T-helper 2 cell treated with Interferon-gamma antibody and Interleukin-4, amounts not matched to agents 100 ng/mL and 5 ng/mL, for 36 hours (primary cell): Measurements from ENCODE around the gene LIN7A. TPM values are rescaled to one million over a fixed set of nuclear protein-coding genes. Genes with fewer than 3 reads are reported as not detected.
"Not testable (repeated sequence)": the region's sequence is repeated elsewhere in the genome, so short reads cannot be mapped to it uniquely, and the experiment has no call there.

ENCODE experiments used
- intact Hi-C: fragments of 100-400 bp; cut with micrococcal nuclease; formaldehyde crosslinking; loops from one replicate; pipeline ENCODE4 v1.15.1; 2023
- total RNA-seq: library from RNA; stranded (reverse); gene quantifications from 2 replicates; pipeline ENCODE4 v1.2.3, GENCODE V29; 2022

Gene LIN7A
- total RNA-seq, 1 donor from 2014 or later, result 0.18 TPM

DNA sequence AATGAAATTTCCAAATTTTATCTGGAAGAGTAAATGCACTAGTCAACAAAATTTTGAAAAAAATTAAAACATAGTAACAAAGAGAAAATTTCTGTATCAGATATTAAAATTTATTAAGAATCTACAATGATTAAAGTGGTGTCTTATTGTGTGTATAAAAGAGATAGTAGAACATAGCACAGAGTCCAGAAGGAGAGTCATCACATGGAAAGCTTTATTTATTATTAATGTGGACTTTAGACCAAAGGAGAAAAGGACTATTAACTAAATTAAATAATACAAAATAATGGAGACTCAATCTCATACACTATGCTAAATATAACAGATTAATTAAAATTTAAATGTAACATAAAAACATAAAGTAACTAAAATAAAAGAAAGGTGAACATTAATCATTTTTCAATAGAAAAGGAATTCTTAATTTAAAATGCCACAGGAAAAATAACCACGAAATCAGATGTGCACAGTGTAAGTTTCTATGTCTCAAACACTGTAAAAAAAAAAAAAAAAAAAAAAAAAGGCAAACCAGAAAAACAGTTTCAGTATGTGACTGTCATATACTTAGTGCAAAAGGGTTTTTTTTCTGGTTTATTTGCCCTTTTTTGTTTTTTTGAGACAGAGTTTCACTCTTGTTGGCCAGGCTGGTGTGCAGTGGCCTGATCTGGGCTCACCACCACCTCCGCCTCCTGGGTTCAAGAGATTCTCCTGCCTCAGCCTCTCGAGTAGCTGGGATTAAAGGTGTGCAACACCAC, 125.6 kb downstream of the LIN7A start:
- intact Hi-C loops, result no loop called here

DNA sequence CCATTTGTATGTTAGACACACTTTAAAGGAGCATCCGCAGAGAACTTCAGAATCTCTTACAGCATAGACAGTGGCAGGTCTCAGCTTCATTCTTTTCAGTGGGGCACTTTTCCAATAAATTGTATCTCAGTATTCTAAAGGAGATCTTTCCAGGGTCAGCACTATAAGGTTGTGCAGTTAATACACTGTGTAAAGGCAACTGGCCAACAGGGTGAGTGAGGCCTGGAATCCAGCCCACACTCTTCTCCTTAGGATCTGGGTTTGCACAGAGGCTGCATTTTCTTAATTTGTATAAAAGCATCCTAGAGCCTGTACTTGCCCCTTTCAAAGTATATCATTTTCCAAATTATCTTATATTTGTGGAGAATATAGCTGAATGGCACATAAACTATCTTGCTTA, 126.9 kb downstream of the LIN7A start:
- intact Hi-C loops, result no loop called here

DNA sequence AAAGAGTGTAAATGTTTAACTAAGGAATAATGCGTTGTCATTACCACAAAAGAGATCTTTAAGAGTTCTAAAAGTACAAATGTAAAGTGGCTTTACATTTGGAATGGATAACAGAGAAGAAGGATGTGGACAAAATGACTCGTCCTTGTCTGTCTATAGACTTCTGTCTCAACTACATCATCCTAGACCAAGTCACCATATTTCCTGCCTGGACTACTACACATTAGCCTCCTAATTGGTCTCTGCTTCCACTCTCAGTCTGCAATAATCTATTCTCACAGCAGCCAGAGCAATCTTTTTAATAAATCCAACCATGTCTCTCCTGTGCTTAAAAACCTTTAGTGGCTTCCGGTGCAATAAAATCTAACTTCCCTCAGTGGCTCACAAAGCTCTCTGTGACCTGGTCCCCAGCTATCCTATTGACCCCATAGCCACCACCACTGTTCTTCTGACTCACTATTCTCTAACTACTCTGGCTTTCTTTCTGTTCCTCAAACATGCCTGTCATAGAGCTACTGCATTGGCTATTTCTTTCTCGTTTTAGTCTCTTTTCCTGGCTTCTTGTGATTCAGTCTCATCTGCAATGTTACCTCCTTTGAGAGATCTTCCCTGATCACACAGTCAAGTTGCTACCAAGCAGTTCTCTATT, 130.0 kb downstream of the LIN7A start:
- intact Hi-C loops, result no loop called here

DNA sequence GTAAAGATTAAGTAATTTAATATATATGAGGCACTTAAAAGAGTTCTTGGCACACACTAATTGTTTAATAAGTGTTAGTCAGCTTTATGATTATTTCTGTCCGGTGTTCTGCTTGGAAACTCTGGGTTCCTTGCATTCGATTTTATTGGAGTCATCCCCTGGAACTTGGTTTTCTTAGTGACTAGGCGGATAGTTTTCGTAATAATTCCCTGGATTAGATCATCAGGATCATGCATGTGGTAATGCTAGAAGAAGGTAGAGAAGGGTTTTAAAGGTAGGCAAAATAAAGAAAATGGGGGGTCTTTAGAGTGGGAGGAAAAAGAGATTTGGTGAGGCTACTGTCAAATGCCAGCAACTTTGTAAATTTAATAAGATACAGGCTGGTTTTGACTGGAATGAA, 132.6 kb downstream of the LIN7A start:
- intact Hi-C loops, result no loop called here

DNA sequence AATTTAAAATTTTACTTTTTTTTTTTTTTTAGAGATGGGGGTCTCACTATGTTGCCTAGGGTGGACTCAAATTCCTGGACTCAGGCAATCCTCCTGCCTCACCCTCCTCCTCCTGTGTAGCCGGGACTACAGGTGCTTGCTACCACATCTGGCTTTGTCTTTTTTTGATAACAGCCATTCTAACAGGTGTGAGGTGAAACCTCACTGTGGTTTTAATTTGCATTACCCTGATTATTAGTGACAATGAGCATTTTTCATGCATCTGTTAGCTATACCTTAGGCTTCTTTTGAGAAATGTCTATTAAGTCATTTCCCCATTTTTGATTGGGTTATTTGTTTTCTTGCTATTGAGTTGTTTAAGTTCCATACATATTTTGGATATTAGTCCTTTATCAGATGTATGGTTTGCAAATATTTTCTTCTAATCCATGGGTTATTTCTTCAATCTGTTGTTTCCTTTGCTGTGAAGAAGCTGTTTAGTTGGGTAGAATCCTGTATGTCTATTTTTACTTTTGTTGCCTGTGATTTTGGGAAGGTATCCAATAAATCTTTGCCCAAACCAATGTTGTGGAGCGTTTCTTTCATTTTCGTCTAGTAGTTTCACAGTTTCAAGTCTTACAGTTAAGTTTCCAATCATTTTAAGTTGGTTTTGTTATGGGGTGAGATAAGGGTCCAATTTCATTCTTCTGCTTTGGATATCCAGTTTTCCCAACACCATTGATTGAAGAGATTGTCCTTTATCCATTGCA, 134.9 kb downstream of the LIN7A start:
- intact Hi-C loops, result no loop called here

DNA sequence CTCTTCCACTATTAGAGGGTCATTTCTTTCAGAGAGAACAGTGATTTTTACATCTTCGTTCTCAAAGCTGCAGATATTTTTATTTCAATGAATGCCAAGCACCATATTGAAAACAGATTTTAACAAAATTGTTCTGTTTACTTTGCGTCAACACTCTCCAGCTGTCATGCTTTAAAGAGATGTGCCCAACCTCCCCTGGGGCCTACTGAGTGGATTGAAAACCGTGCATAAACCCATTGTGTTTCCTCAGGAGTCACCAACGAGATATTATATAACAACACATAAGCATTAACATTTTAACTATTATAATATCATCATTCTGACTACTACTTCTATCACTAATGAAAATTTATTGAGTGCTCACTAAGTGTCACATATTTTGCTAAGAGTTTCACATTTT, 139.5 kb downstream of the LIN7A start:
- intact Hi-C loops, result no loop called here

DNA sequence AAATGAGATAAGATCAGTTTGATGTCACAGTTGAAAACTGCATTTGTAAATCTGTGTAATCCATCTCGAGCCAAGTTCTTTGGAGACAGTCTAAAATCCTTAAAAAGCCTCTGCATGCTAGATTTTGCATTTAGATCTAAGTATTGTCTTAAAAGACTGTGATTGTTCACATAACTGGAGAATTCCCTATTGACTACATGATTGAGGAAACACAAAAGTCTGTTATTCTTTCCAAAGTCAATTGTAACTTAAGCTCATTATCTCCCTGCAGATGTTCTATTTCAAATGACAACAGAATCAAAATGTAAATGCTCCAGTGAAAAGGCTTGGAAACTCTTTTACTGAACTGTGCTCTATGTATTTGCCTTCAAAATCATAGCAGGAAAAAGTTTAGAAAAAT, 143.2 kb downstream of the LIN7A start:
- intact Hi-C loops, result no loop called here

DNA sequence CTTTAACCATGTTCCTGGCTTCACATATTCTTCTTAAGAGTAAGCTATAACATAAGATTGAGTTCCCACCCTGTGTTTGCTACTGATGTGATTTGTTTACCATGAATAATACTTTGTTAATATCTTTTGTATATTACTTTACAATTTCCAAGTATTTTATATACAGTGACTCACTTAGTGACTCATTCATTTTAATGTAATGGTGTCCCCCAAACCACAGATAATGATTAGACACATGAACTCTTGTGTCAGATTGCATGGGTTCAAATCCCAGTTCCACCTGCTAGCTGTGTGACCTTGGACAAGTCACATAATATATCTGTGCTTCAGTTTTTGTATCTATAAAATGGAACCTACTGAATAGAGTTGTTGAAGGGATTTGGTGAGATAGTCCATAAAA, 144.9 kb downstream of the LIN7A start:
- intact Hi-C loops, result no loop called here

DNA sequence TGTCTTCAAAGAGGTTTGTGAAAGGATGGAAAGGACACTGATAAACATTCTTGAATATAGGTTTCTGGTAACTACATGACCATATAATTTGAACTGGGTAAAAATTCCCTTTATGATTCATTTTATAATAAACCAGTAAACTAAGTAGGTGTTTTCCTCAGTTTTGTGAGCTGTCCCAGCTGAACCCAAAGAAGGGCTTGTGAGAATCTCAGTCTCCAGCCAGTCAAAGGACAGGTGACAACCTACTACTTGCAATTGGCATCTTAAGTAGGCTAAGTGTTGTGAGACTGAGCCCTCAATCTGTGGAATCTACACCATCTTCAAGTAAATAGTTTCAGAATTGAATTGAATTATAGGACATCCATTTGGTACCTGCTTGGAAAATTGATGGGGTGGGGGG, 145.9 kb downstream of the LIN7A start:
- intact Hi-C loops, result no loop called here

DNA sequence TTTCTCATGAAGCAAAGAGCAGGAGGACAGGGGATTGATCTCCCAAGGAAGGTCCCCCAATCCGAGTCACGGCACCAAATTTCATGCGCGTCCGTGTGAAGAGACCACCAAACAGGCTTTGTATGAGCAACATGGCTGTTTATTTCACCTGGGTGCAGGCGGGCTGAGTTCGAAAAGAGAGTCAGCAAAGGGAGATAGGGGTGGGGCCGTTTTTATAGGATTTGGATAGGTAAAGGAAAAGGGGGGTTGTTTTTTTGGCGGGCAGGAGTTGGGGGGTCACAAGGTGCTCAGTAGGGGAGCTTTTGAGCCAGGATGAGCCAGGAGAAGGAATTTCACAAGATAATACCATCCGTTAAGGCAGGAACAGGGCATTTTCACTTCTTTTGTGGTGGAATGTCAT, 149.3 kb downstream of the LIN7A start:
- intact Hi-C loops, result not testable (repeated sequence)

DNA sequence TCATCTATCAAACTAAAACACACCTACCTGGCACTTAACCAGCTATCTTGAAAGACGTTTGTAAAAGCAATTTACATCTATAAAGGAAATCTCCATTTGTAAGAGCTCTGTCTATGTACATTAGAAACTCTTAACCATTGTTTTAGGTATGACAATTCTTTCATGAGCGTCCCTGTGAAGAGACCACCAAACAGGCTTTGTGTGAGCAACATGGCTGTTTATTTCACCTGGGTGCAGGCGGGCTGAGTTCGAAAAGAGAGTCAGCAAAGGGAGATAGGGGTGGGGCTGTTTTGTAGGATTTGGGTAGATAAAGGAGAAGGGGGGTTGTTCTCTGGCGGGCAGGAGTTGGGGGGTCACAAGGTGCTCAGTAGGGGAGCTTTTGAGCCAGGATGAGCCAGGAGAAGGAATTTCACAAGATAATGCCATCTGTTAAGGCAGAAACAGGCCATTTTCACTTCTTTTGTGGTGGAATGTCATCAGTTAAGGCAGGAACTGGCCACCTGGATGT, 154.7 kb downstream of the LIN7A start:
- intact Hi-C loops, result not testable (repeated sequence)

DNA sequence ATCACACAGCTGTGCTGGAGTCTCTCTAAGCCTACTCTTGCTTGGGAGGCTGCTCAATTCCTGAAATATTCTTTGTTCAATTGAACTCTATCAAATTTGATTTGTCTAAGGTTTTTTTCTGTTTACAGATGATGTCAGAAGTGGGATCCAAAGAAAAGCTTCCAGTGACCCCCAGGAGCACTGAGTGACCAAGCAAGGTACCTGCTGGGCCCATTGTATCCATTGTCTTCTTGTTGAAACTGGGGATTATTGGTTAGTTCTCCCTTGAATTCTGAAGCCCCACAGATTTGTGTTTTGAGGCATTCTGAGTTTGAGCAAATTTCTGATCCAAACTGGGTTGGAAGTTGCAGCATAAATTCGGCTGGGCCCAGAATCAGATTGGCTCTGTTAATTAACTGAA, 156.4 kb downstream of the LIN7A start:
- intact Hi-C loops, result no loop called here

DNA sequence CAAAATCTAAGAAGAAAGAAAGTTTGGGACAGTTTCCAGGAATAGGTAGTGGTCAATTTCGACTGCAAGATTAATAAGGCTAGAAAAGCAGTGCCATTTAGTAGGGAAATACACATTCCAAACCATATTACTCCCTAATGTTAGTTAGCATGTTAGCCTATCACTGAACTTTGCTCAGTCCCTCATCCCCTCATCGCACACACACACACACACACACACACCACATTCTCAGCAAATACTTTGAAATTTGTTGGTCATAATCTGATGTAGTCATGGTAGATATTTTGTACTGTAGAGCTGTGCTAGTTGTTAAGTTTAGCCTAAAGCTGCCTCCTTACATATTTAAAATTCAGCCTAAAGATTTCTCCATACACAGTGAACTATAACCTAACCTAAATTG, 157.0 kb downstream of the LIN7A start:
- intact Hi-C loops, result no loop called here

DNA sequence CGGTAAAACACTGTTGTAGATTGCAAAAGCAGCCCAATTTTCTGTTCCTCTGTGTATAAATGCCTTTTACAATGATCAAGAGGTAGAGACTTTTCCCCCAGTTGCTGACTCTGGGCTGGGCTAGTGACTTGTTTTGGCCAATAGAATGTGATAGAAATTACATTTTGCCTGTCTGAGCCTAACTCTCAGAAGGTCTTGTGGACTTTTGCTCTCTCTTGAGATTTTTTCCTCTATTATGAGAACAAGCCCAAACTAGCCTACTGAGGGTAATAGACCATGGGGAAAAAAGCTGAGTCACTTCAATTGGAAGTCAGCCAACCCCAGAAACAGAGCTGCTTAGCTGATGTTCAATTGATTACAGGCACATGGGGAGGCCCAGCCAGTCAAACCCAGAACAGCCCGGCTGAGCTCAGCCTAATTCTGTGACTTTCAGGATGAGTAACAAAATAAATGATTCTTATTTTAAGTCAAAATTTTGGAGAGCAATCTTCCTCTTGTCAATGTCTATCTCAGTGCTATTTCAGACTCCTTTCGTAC, 159.7 kb downstream of the LIN7A start:
- intact Hi-C loops, result no loop called here

DNA sequence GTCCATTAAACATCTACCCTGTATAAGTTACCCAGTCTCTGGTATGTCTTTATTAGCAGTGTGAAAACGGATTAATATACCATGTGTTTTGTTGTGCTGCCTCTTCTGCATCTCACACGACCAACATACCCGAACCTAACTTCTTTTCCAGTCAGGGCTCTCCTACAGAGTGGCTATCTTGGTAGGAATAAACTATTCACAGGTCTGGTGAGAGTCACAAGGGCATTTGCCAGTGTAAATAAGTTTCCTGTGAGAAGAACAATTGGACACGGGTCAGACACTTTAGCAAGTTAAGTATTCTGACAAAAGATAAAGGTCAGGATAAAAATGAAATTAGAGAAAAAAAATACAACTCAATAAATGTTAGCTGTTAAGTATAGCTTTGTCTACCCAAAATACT, 160.1 kb downstream of the LIN7A start:
- intact Hi-C loops, result no loop called here

DNA sequence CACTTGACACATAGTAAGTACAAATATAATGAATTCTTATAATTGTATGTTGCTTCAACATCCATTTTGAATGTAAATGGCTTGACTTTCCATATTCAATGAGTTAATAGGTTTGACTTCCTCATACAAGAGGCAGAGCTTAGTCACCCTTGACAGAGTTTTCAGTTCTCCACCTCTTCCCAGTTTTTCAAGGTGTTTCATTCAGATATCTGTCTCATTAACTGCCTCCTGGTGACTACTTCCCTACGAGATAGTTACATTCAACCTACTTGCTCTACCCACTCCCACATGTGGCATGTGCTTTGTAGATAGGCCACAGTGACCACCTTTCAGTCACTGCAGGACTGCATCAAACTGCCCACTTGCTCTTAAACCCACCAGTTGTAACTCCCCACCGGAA, 161.0 kb downstream of the LIN7A start:
- intact Hi-C loops, result no loop called here

DNA sequence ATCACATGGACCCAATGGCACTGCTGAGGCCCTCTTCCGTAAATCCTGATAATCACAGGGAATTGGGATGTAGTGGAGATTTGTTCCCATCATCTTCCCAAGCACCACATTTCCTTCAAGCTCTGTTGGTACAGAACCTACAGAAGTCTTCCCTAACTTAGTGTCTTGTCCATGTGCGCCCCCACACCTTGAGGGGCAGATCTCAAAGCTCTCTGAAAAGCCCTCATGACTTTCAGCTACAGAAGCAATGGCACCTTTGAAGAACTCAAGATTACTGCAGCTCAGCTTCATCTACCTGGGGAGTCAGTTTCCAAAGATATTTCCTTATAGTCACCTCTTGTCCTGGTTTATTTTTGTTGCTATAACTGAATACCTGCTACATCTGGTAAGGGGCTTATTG, 166.8 kb downstream of the LIN7A start:
- intact Hi-C loops, result no loop called here

DNA sequence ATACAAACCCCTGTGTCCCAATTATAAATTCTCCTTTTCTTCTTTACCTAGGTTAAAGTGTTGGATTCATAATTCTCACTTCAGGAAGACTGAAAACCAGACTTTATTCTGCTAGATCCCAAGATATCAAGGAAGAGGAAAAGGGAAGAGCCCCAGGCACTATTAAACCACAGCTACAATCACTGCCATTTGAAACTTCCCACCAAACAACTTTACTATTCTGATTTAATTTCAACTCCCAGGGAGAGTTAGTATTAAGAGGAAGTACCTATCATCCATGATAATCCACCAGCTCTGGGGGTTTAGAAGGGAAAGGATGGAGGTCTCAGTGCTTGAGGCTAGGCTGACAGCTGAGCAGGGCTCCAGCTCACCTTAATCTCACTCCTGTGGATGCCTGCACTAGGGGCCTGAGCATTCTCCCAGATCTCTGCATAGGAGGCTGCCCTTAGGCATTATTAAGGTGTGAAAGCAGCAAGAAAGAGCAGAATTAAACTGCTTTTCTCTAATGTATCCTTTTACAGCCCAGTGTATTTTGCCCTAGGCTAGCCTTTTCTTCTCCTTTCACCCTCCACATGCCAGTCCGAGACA, 168.1 kb downstream of the LIN7A start:
- intact Hi-C loops, result loop anchor here (10.0 kb wide), 1 partner anchor 295 kb away; no protein-coding TSS in a partner anchor

DNA sequence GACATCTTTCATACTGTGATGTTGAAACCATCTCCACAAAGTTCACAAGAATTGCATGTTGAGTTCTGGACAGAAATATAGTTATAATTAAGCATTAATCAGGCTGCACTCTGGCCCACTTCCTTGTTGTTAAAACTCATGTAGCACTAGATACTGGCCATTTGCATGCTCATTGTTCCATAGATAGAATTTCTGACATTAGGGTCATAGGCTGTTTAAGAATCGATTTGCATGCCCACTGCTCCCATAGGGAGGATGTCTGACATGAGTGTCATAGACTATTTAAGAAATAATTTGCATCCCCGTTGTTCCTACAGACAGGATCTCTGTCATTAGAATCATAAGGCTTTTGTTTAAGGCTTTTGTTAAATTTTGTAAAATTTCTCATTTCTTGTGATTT, 170.8 kb downstream of the LIN7A start:
- intact Hi-C loops, result loop anchor here (10.0 kb wide), 1 partner anchor 292 kb away; no protein-coding TSS in a partner anchor

DNA sequence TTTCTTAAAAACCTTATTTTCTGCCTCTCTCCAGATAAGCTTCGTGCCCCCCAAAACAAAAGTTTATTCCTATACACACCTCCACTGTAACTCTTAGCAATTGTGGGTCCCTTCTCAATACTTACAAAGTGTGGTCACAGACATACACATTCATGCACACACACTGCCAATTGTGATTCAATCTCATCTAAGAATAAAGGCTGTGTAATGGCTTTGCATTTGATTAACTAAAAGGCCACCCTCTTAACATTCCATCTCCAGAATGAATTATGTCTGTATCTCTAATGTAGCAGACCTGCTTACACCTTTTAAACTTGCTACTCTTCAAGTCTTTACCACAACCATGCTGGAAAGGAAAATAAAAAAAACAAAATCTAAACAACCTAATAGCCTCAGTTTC, 171.5 kb downstream of the LIN7A start:
- intact Hi-C loops, result loop anchor here (10.0 kb wide), 1 partner anchor 291 kb away; no protein-coding TSS in a partner anchor

DNA sequence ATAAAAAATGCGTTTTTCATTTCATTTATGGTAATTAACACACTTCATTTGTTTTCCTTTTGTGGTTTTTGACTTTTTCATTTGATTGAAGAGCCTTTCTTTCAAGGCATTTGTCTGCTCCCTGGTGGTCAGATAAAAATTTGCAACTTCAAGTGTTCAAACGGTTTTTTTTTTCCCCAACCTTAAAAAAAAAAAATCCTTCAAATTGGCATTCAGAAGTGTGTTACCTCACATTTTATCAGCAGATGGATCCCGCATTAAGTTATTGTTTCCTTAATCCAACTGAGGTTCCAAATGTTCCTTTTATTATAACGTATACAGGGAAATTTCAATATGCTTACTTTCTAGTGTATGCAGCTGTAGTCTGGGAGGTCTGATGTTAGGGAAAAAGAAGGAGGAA, 173.9 kb downstream of the LIN7A start:
- intact Hi-C loops, result loop anchor here (1.0 to 10.0 kb wide), 2 partner anchors 289 to 352 kb away; no protein-coding TSS in a partner anchor
